Colonic mucosa (tissue), 4 donors: ENCODE data around the gene WNT1. TPM values are rescaled to one million over a fixed set of nuclear protein-coding genes. Genes with fewer than 3 reads are reported as not detected.

Experiments
- DNase-seq: peaks from one replicate; pipeline ENCODE4 v3.0.0-alpha.2; 2020
- H3K27ac ChIP-seq: fragments of 200-600 bp; one replicate; pipeline ENCODE4 v1.8.0; 2021
- H3K27me3 ChIP-seq: fragments of 200-600 bp; one replicate; pipeline ENCODE4 v1.8.0; 2021
- H3K36me3 ChIP-seq: fragments of 200-600 bp; one replicate; pipeline ENCODE4 v1.8.0; 2021
- H3K4me1 ChIP-seq: fragments of 200-600 bp; one replicate; pipeline ENCODE4 v1.8.0; 2021; ENCODE audit warnings: mild to moderate bottlenecking
- H3K4me3 ChIP-seq: fragments of 200-600 bp; one replicate; pipeline ENCODE4 v1.8.0; 2021
- H3K9ac ChIP-seq, 2 donors: one replicate each; pipeline ENCODE4 v1.7.0; 2013; ENCODE audit warnings: control low read depth in 2 of 2, low read depth in 2 of 2, low read length in 2 of 2
- H3K9me3 ChIP-seq: fragments of 200-600 bp; one replicate; pipeline ENCODE4 v1.8.0; 2021
- CTCF ChIP-seq: fragments of 200-600 bp; IDR thresholded peaks from one replicate; pipeline ENCODE4 v1.8.0; 2022; ENCODE audit warnings: antibody characterized with exemption, mild to moderate bottlenecking
- intact Hi-C: fragments of 100-400 bp; cut with DNase I; formaldehyde crosslinking; loops from one replicate; pipeline ENCODE4 v1.14.1; 2022
- total RNA-seq, 2 donors: library from RNA; stranded (reverse); fragmentation: NEBNext Ultra II Directional in 1 of 2; extraction: Animal tissue kit (Norgen Biotek cat#: 25700) in 1 of 2; gene quantifications; one replicate each; pipeline ENCODE4 v1.2.1, GENCODE V29; 2021
- donor health status: healthy.
- donor health status: DM: no; HTN: no; CAD: no.
- donor health status: DM: no; HTN: no; CAD: no.

WNT1 gene
- total RNA-seq, 2 donors from 2014 or later: not detected

GRCh38 chr12:48943221-48943620 is 34.9 kb upstream of the WNT1 start:
- H3K9me3 ChIP-seq: no peaks in the 10 kb centered on the region
- H3K4me3 ChIP-seq: no peak overlapping the region
- H3K4me1 ChIP-seq: peaks cover 7% of the 10 kb centered on the region
- H3K36me3 ChIP-seq: peaks cover 8% of the 10 kb centered on the region
- TF ChIP-seq CTCF: no peak
- no peak overlapping the region for H3K9ac ChIP-seq
- no peak for DNase-seq
- H3K27ac ChIP-seq: no peak overlapping the region
- H3K27me3 ChIP-seq: no peaks in the 10 kb centered on the region
- intact Hi-C loops: no loop called here

- Histone ChIP-seq H3K4me3 (no peak overlapping the region), H3K27ac (peak overlapping the region; percentile 72), H3K9ac (peak overlapping the region in 1 of 2 donors; percentile 8), H3K9me3 (no peaks in the 10 kb centered on the region), H3K27me3 (no peaks in the 10 kb centered on the region), H3K4me1 (peaks cover 7% of the 10 kb centered on the region), H3K36me3 (peaks cover 2% of the 10 kb centered on the region)
- DNase-seq: peak; percentile 55
- intact Hi-C loops: no loop called here
- no peak for TF ChIP-seq CTCF
These were observed 31.9 kb upstream of the WNT1 start for GRCh38 chr12:48946205-48946604.

- intact Hi-C loops: no loop called here
- H3K27ac ChIP-seq: peak overlapping the region; percentile 72
These were observed 31.2 kb upstream of the WNT1 start for GRCh38 chr12:48946943-48947342.

GRCh38 chr12:48947727-48948126 is 30.4 kb upstream of the WNT1 start:
- peak overlapping the region; percentile 72 for H3K27ac ChIP-seq
- DNase-seq: peak; percentile 74
- H3K4me3 ChIP-seq: no peak overlapping the region
- no peak for TF ChIP-seq CTCF
- peaks cover 7% of the 10 kb centered on the region for H3K4me1 ChIP-seq
- H3K36me3 ChIP-seq: no peaks in the 10 kb centered on the region
- intact Hi-C loops: no loop called here
- H3K27me3 ChIP-seq: no peaks in the 10 kb centered on the region
- no peak overlapping the region for H3K9ac ChIP-seq
- no peaks in the 10 kb centered on the region for H3K9me3 ChIP-seq

More at GRCh38 chr12:48946943-48947342, 31.2 kb upstream of the WNT1 start:
- no peaks in the 10 kb centered on the region for H3K27me3 ChIP-seq
- peaks cover 7% of the 10 kb centered on the region for H3K4me1 ChIP-seq
- H3K4me3 ChIP-seq: no peak overlapping the region
- H3K9ac ChIP-seq: peak overlapping the region in 1 of 2 donors; percentile 8
- H3K9me3 ChIP-seq: no peaks in the 10 kb centered on the region
- no peaks in the 10 kb centered on the region for H3K36me3 ChIP-seq
- no peak for DNase-seq
- no peak for TF ChIP-seq CTCF

GRCh38 chr12:48952691-48953090 is 25.4 kb upstream of the WNT1 start:
- intact Hi-C loops: no loop called here
- DNase-seq: no peak
- Histone ChIP-seq H3K9me3 (no peaks in the 10 kb centered on the region), H3K27me3 (no peaks in the 10 kb centered on the region), H3K4me3 (no peak overlapping the region), H3K36me3 (no peaks in the 10 kb centered on the region), H3K4me1 (peaks cover 7% of the 10 kb centered on the region), H3K27ac (no peak overlapping the region), H3K9ac (no peak overlapping the region)
- TF ChIP-seq CTCF: no peak

GRCh38 chr12:48954061-48954460 is 24.1 kb upstream of the WNT1 start:
- Histone ChIP-seq H3K36me3 (no peaks in the 10 kb centered on the region), H3K9ac (no peak overlapping the region), H3K9me3 (no peaks in the 10 kb centered on the region), H3K27me3 (no peaks in the 10 kb centered on the region), H3K4me3 (no peak overlapping the region), H3K27ac (no peak overlapping the region), H3K4me1 (peaks cover 7% of the 10 kb centered on the region)
- no peak for DNase-seq
- intact Hi-C loops: no loop called here
- no peak for TF ChIP-seq CTCF
